ENCODE results near the gene GPC6. TPM values are rescaled to one million over a fixed set of nuclear protein-coding genes. Genes with fewer than 3 reads are reported as not detected.

Gene GPC6
- total RNA-seq, 1 experiment from 2014 or later, result 0.22 TPM

DNA sequence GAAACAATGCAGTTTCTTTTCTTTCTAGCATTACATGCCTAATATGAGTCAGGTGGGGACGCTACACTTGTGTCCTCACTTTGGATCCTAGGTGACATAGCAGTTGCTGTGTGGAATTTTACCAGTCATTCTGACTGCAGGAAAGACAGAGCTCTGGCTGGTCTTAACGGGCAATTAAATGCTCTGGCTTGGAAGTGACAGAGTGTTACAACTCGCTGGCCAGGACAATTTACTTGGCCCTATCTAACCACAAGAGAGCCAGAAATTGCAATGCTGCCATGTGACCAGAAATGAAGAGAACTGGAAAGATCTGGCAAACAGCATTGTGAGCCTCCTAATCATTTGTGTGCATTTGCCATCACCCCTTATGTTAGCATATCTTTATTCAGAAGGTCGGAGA is 901.8 kb downstream of the GPC6 start:
- Histone ChIP-seq H3K36me3 (ENCODE audit: control insufficient read depth in 1 of 2, insufficient read depth in 2 of 2, low read length in 2 of 2) (no peaks in the 10 kb centered on the region), H3K9ac (ENCODE audit: low read length) (no peak overlapping the region), H3K27ac (ENCODE audit: low read depth, low read length) (no peak overlapping the region), H3K79me2 (ENCODE audit: insufficient read depth, low read length) (no peaks in the 10 kb centered on the region), H3K4me1 (ENCODE audit: control insufficient read depth in 1 of 2, insufficient read depth in 2 of 2, low read length in 2 of 2) (no peaks in the 10 kb centered on the region), H3K4me3 (replicated peaks in 1 of 2; ENCODE audit: low read depth in 1 of 2, low read length in 2 of 2) (no peak overlapping the region), H4K20me1 (ENCODE audit: insufficient read depth) (no peaks in the 10 kb centered on the region), H3K4me2 (ENCODE audit: low read length) (no peak overlapping the region), H3K27me3 (ENCODE audit: insufficient read depth, low read length) (no peaks in the 10 kb centered on the region), H3K9me2 (ENCODE audit: insufficient read depth) (no peaks in the 10 kb centered on the region), H3K9me3 (ENCODE audit: control insufficient read depth in 1 of 2, insufficient read depth in 1 of 2, low read depth in 1 of 2, low read length in 2 of 2) (peaks cover 11 to 12% of the 10 kb centered on the region in 2 experiments; a peak in 2 of 4 replicates), H2AFZ (ENCODE audit: low read depth, low read length, poor library complexity, severe bottlenecking) (no peak overlapping the region)
- ATAC-seq (no peak), DNase-seq (ENCODE audit: low read depth, low spot score) (no peak)
- POLR2A ChIA-PET, result no interaction called here
- TF ChIP-seq POLR2A (IDR thresholded peaks at IDR 0.05; ENCODE audit: borderline replicate concordance, extremely low read depth, insufficient read depth, insufficient read length), result no peak
- TF ChIP-seq SRF (IDR thresholded peaks at IDR 0.05; ENCODE audit: low read depth), result no peak
- no peak for TF ChIP-seq POLR2AphosphoS5 (IDR thresholded peaks at IDR 0.05; ENCODE audit: low read depth, low read length)
- no peak for TF ChIP-seq EZH2phosphoT487 (IDR thresholded peaks at IDR 0.05; ENCODE audit: borderline replicate concordance)
- TF ChIP-seq ZFX (IDR thresholded peaks at IDR 0.05), result no peak
- no peak for TF ChIP-seq CEBPB (IDR thresholded peaks at IDR 0.05; ENCODE audit: low read depth)
- no peak for TF ChIP-seq EGR1 (IDR thresholded peaks at IDR 0.05; ENCODE audit: low read depth)
- no peak for TF ChIP-seq CTCF (IDR thresholded peaks at IDR 0.05 in 2 of 3, conservative IDR thresholded peaks at IDR 0.05 in 1 of 3; ENCODE audit: borderline replicate concordance in 1 of 3, insufficient read depth in 1 of 3, low read depth in 2 of 3, low read length in 2 of 3)
- no peak for TF ChIP-seq YY1 (IDR thresholded peaks at IDR 0.05; ENCODE audit: extremely low read depth, insufficient replicate concordance, low read depth, low read length)
- TF ChIP-seq RAD21 (IDR thresholded peaks at IDR 0.05; ENCODE audit: low read depth), result no peak
- TF ChIP-seq ZNF274 (IDR thresholded peaks at IDR 0.05; ENCODE audit: low read depth, low read length), result no peak
- TF ChIP-seq, protein P1, sequence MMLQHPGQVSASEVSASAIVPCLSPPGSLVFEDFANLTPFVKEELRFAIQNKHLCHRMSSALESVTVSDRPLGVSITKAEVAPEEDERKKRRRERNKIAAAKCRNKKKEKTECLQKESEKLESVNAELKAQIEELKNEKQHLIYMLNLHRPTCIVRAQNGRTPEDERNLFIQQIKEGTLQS (IDR thresholded peaks at IDR 0.05), result no peak
- TF ChIP-seq, protein P2, sequence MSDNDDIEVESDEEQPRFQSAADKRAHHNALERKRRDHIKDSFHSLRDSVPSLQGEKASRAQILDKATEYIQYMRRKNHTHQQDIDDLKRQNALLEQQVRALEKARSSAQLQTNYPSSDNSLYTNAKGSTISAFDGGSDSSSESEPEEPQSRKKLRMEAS (IDR thresholded peaks at IDR 0.05), result no peak
- TF ChIP-seq ZBTB33 (IDR thresholded peaks at IDR 0.05; ENCODE audit: extremely low read depth, insufficient replicate concordance, low read length), result no peak
- no peak for TF ChIP-seq FOSL1 (IDR thresholded peaks at IDR 0.05; ENCODE audit: low read depth)
- TF ChIP-seq REST (IDR thresholded peaks at IDR 0.05; ENCODE audit: low read depth), result no peak
- TF ChIP-seq CBX3 (IDR thresholded peaks at IDR 0.05; ENCODE audit: low read depth), result no peak
- TF ChIP-seq SIN3A (IDR thresholded peaks at IDR 0.05; ENCODE audit: low read depth), result no peak
- TF ChIP-seq TCF7L2 (IDR thresholded peaks at IDR 0.05; ENCODE audit: borderline replicate concordance, extremely low read depth, insufficient read depth, insufficient read length), result no peak
- no peak for TF ChIP-seq ELF1 (IDR thresholded peaks at IDR 0.05; ENCODE audit: borderline replicate concordance, low read depth)
- RAD21 ChIA-PET (ENCODE audit: low non-redundant PET in 1 of 2, low total read pairs in 2 of 2, uncharacterized antibody in 2 of 2, unreplicated experiment in 2 of 2), result no interaction called here
- CTCF ChIA-PET, result no interaction called here
- intact Hi-C loops (cut with micrococcal nuclease), result no loop called here
- no TSS peak for BruUV-seq (replicated peaks)
